Natural killer cell (primary cell): Measurements from ENCODE around the gene CBR4. TPM values are rescaled to one million over a fixed set of nuclear protein-coding genes. Genes with fewer than 3 reads are reported as not detected.

Experiments
- ATAC-seq, 3 donors: fragments of 150-1000 bp in 2 of 3; fragments of 200-7000 bp in 1 of 3; cut with Tn5 transposase; 1 replicate in 1 of 3; 2 replicates in 2 of 3; pipeline ENCODE4 v1.10.0; 2021; ENCODE audit warnings: mild to moderate bottlenecking in 2 of 3, moderate library complexity in 2 of 3
- DNase-seq, 2 donors: peaks; one replicate each; pipeline versions ENCODE4 v3.0.0 to v3.0.0-alpha.2; 2013 to 2021; ENCODE audit warnings: mixed read lengths in 1 of 2
- H3K27ac ChIP-seq: one replicate; pipeline ENCODE4 v1.5.1; 2013; ENCODE audit warnings: mild to moderate bottlenecking, low read length
- H3K27me3 ChIP-seq: one replicate; pipeline ENCODE4 v1.6.1; 2013; ENCODE audit warnings: low read length; ENCODE audit not compliant: control insufficient read depth, insufficient read depth
- H3K36me3 ChIP-seq: one replicate; pipeline ENCODE4 v1.6.1; 2013; ENCODE audit warnings: low read length; ENCODE audit not compliant: control insufficient read depth, insufficient read depth
- H3K4me1 ChIP-seq: one replicate; pipeline ENCODE4 v1.6.1; 2013; ENCODE audit warnings: low read length; ENCODE audit not compliant: control insufficient read depth, insufficient read depth
- H3K4me3 ChIP-seq: one replicate; pipeline ENCODE4 v1.5.1; 2013; ENCODE audit warnings: low read length
- H3K9me3 ChIP-seq: one replicate; pipeline ENCODE4 v1.6.1; 2013; ENCODE audit warnings: low read length; ENCODE audit not compliant: control insufficient read depth, insufficient read depth
- H3K27ac Mint-ChIP-seq, 2 donors: one replicate each; pipeline ENCODE4 v1.8.0; 2022; ENCODE audit warnings: mild to moderate bottlenecking in 2 of 2, mixed read lengths in 2 of 2, moderate library complexity in 1 of 2
- H3K27me3 Mint-ChIP-seq, 2 donors: one replicate each; pipeline ENCODE4 v1.8.0; 2022; ENCODE audit warnings: low read depth in 2 of 2, mixed read lengths in 2 of 2
- H3K36me3 Mint-ChIP-seq: one replicate; pipeline ENCODE4 v1.8.0; 2022; ENCODE audit warnings: mixed read lengths
- H3K4me1 Mint-ChIP-seq, 2 donors: one replicate each; pipeline ENCODE4 v1.8.0; 2022; ENCODE audit warnings: mixed read lengths in 2 of 2
- H3K4me3 Mint-ChIP-seq: one replicate; pipeline ENCODE4 v1.8.0; 2022; ENCODE audit warnings: mild to moderate bottlenecking, moderate library complexity, mixed read lengths
- H3K9me3 Mint-ChIP-seq, 2 donors: one replicate each; pipeline ENCODE4 v1.8.0; 2022; ENCODE audit warnings: mixed read lengths in 2 of 2
- WGBS: methylation state at CpG from one replicate; pipeline ENCODE4 v1.1.7; 2013; ENCODE audit warnings: missing lambda C conversion rate; ENCODE audit not compliant: insufficient coverage; 5-methylcytosine and 5-hydroxymethylcytosine counted together
- intact Hi-C: fragments of 100-400 bp; cut with micrococcal nuclease; formaldehyde crosslinking; loops from one replicate; pipeline ENCODE4 v1.14.2; 2022
- total RNA-seq, 4 donors: library from RNA; stranded (reverse); fragments of 120-200 nt in 1 of 4; gene quantifications; one replicate each; pipeline versions ENCODE4 v1.2.3 to v1.2.4, GENCODE V29; 2013 to 2022
- TF ChIP-seq, protein P1 (sequence below): fragments of 200-600 bp; IDR thresholded peaks from one replicate; pipeline ENCODE4 v1.8.0; 2022; ENCODE audit warnings: antibody characterized with exemption

The CBR4 gene
- total RNA-seq, 3 donors from 2014 or later (not counting 1 experiment from before 2014, with no cell fraction given): 17.2 to 28.1 (median 20.3) TPM

DNA sequence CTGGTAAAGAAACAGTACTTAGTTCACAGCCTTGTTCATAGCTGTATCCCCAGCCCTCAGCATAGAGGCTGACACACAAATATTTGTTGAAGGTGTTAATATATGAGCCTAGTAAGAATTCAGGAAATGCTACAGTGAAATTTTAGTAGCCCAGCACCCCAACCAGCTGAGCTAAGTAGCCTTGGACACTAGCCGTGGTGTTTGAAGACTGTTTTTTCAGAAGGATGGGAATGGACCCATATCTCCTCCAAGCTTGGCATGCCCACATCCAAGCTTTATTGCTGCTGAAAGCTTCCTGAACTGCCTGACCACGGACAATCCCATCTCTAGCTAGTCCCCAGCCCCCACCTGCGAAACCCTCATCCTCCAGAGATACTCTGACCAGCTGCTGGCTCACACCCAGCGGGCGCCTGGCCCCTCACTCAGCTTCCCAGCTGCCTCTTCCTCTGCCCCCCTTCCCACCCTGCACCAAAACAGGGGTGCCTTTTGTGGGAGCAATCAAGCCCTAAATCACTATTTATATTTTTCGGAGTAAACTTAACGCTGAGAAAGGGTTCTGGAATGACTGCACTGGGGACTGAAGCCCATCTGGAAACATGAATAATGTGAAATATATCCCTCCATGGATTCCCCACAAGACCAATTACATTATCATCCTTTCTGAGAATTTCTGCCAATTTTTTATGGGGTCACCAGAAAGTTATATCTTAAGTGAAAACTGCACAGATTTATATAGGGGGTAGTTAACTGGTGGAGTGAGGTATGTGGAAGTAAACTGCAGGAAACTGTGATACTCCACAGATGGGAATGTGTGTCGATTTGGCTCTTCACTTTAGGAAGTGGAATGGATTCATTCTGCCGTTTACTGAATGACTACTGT is 41.1 kb upstream of the CBR4 start:
- Histone ChIP-seq H3K4me1 (no peaks in the 10 kb centered on the region), H3K4me3 (no peak overlapping the region), H3K36me3 (no peaks in the 10 kb centered on the region), H3K9me3 (no peaks in the 10 kb centered on the region), H3K27ac (no peak overlapping the region), H3K27me3 (no peaks in the 10 kb centered on the region)
- TF ChIP-seq, protein P1, sequence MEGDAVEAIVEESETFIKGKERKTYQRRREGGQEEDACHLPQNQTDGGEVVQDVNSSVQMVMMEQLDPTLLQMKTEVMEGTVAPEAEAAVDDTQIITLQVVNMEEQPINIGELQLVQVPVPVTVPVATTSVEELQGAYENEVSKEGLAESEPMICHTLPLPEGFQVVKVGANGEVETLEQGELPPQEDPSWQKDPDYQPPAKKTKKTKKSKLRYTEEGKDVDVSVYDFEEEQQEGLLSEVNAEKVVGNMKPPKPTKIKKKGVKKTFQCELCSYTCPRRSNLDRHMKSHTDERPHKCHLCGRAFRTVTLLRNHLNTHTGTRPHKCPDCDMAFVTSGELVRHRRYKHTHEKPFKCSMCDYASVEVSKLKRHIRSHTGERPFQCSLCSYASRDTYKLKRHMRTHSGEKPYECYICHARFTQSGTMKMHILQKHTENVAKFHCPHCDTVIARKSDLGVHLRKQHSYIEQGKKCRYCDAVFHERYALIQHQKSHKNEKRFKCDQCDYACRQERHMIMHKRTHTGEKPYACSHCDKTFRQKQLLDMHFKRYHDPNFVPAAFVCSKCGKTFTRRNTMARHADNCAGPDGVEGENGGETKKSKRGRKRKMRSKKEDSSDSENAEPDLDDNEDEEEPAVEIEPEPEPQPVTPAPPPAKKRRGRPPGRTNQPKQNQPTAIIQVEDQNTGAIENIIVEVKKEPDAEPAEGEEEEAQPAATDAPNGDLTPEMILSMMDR: no peak
- no peak overlapping the region for H3K27ac Mint-ChIP-seq
- ATAC-seq (no peak), DNase-seq (no peak)
- H3K36me3 Mint-ChIP-seq: no peaks in the 10 kb centered on the region
- intact Hi-C loops: no loop called here
- H3K4me1 Mint-ChIP-seq: no peaks in the 10 kb centered on the region
- WGBS: 89% methylated on average over 9 of the region's 9 CpGs
- no peak overlapping the region for H3K4me3 Mint-ChIP-seq
- H3K9me3 Mint-ChIP-seq: no peaks in the 10 kb centered on the region
- H3K27me3 Mint-ChIP-seq: peaks cover 0 to 2% of the 10 kb centered on the region in 2 donors

DNA sequence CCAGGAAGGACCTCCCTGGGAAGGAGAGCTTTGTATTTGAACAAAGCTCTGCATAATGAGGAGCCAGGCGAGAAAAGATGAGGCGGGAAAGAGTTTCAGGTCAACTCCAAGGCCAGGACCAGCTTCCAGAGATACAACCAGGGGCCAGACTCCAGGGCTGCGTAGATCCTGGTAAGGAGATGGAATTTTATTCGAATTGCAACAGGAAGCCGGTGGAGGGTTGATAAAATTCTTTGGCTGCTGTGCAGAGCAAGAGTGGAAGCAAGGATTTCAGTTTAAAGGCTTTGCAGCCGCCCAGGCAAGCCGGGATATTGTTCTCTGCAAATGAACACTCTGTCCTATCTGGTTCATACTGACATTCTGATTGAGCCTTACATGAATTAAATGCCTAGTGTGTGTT is 40.2 kb upstream of the CBR4 start:
- Histone ChIP-seq H3K27ac (no peak overlapping the region), H3K36me3 (no peaks in the 10 kb centered on the region), H3K4me1 (no peaks in the 10 kb centered on the region), H3K4me3 (no peak overlapping the region), H3K9me3 (no peaks in the 10 kb centered on the region), H3K27me3 (no peaks in the 10 kb centered on the region)
- no peak for DNase-seq
- no peak for ATAC-seq
- TF ChIP-seq, protein P1: no peak
- peaks cover 0 to 2% of the 10 kb centered on the region in 2 donors for H3K27me3 Mint-ChIP-seq
- H3K27ac Mint-ChIP-seq: no peak overlapping the region
- no peak overlapping the region for H3K4me3 Mint-ChIP-seq
- 91% methylated on average over 7 of the region's 7 CpGs for WGBS
- no peaks in the 10 kb centered on the region for H3K36me3 Mint-ChIP-seq
- H3K4me1 Mint-ChIP-seq: no peaks in the 10 kb centered on the region
- no peaks in the 10 kb centered on the region for H3K9me3 Mint-ChIP-seq
- intact Hi-C loops: no loop called here

DNA sequence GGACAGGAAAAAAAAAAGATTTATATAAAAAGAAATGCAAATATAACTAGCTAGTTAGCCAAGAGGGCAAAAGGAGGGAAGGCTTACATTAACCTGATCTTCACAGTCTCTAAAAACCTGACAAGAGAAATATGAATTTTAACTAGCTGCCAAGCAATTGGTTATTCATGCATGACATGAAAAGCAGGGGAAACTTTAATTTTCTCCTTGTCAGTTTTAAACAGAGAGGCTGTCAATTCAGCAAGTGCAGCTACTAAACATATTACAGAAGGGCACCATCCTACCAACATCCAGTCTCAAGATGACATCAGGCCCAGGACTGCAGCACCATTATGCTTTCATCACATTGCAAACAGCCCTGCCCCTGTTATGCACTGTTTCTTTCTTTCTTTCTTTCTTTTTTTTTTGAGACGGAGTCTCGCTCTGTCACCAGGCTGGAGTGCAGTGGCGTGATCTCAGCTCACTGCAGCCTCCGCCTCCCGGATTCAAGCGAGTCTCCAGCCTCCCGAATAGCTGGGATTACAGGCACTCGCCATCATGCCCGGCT is 38.9 kb upstream of the CBR4 start:
- DNase-seq (no peak), ATAC-seq (no peak)
- H3K36me3 ChIP-seq: no peaks in the 10 kb centered on the region
- 97% methylated on average over 9 of the region's 9 CpGs for WGBS
- TF ChIP-seq, protein P1: no peak
- no peaks in the 10 kb centered on the region for H3K27me3 ChIP-seq
- Mint-ChIP-seq H3K36me3 (no peaks in the 10 kb centered on the region), H3K27ac (no peak overlapping the region), H3K4me3 (no peak overlapping the region), H3K4me1 (no peaks in the 10 kb centered on the region), H3K27me3 (peaks cover 0 to 2% of the 10 kb centered on the region in 2 donors), H3K9me3 (no peaks in the 10 kb centered on the region)
- no peaks in the 10 kb centered on the region for H3K9me3 ChIP-seq
- no peaks in the 10 kb centered on the region for H3K4me1 ChIP-seq
- no peak overlapping the region for H3K27ac ChIP-seq
- intact Hi-C loops: no loop called here
- no peak overlapping the region for H3K4me3 ChIP-seq
